Mesenteric fat pad (tissue), 1 donor: ENCODE results near the gene RBFA. TPM values are rescaled to one million over a fixed set of nuclear protein-coding genes. Genes with fewer than 3 reads are reported as not detected.
"Not testable (repeated sequence)": the region's sequence is repeated elsewhere in the genome, so short reads cannot be mapped to it uniquely, and the experiment has no call there.

ENCODE experiments used
- DNase-seq: peaks from one replicate; pipeline ENCODE4 v3.0.0-alpha.2; 2020; ENCODE audit warnings: low spot score
- total RNA-seq: library from RNA; stranded (reverse); fragmentation: NEBNext Ultra II Directional; extraction: Animal tissue kit (Norgen Biotek cat#: 25700); gene quantifications from one replicate; pipeline ENCODE4 v1.2.1, GENCODE V29; 2021
- donor health status: DM: yes; HTN: yes; CAD: no.

RBFA gene
- total RNA-seq, 1 donor from 2014 or later, result 31.7 TPM

- DNase-seq, result not testable (repeated sequence)
These were observed 6.5 kb upstream of the RBFA start for GRCh38 chr18:80027719-80028118.

GRCh38 chr18:80029690-80030089, 4.5 kb upstream of the RBFA start:
- no peak for DNase-seq

- no peak for DNase-seq
These were observed 810 bp upstream of the RBFA start for GRCh38 chr18:80033181-80034067.

GRCh38 chr18:80034852-80035406, 695 bp downstream of the RBFA start:
- DNase-seq, result no peak

GRCh38 chr18:80035997-80036396, 1.8 kb downstream of the RBFA start:
- DNase-seq, result no peak

GRCh38 chr18:80037300-80037699, 3.1 kb downstream of the RBFA start:
- no peak for DNase-seq

GRCh38 chr18:80037869-80038630, 3.8 kb downstream of the RBFA start:
- DNase-seq, result no peak

GRCh38 chr18:80040515-80040914, 6.3 kb downstream of the RBFA start:
- DNase-seq, result no peak

- DNase-seq, result no peak
These were observed 7.2 kb downstream of the RBFA start for GRCh38 chr18:80041424-80041823.

GRCh38 chr18:80042785-80043184, 8.6 kb downstream of the RBFA start:
- DNase-seq, result no peak

- DNase-seq, result no peak
These were observed 9.8 kb downstream of the RBFA start for GRCh38 chr18:80044072-80044471.

- DNase-seq, result no peak
These were observed 11.8 kb downstream of the RBFA start for GRCh38 chr18:80046011-80046410.

GRCh38 chr18:80046431-80046830, 12.2 kb downstream of the RBFA start:
- DNase-seq, result no peak

GRCh38 chr18:80046961-80047541, 12.8 kb downstream of the RBFA start:
- DNase-seq, result no peak

GRCh38 chr18:80050797-80051196, 16.6 kb downstream of the RBFA start:
- no peak for DNase-seq

- no peak for DNase-seq
These were observed 21.9 kb downstream of the RBFA start for GRCh38 chr18:80056095-80056494.

- DNase-seq, result no peak
These were observed 25.7 kb downstream of the RBFA start for GRCh38 chr18:80059945-80060344.

GRCh38 chr18:80065705-80066104, 31.5 kb downstream of the RBFA start:
- DNase-seq, result no peak

GRCh38 chr18:80067321-80067720, 33.1 kb downstream of the RBFA start:
- no peak for DNase-seq

- DNase-seq, result no peak
These were observed 33.7 kb downstream of the RBFA start for GRCh38 chr18:80067897-80068296.

GRCh38 chr18:80068571-80069272, 34.5 kb downstream of the RBFA start:
- no peak for DNase-seq
